Esophagus squamous epithelium (tissue), 5 donors: ENCODE data around the gene LHB. TPM values are rescaled to one million over a fixed set of nuclear protein-coding genes. Genes with fewer than 3 reads are reported as not detected.

ENCODE experiments used
- DNase-seq: peaks from one replicate; lab custom pipeline; 2025; lab: John Stamatoyannopoulos, UW
- H3K27ac ChIP-seq, 4 donors: fragments of 200-600 bp; sonication (generic); one replicate each; pipeline ENCODE4 v1.5.1; 2016 to 2019; ENCODE audit warnings: mild to moderate bottlenecking in 1 of 4
- H3K27me3 ChIP-seq, 4 donors: fragments of 200-600 bp; sonication (generic); 1 replicate in 3 of 4; 2 replicates in 1 of 4; pipeline versions ENCODE4 v1.5.1 to v1.6.0; 2017 to 2021; ENCODE audit warnings: antibody characterized with exemption in 1 of 4
- H3K36me3 ChIP-seq, 3 donors: fragments of 200-600 bp; sonication (generic); one replicate each; pipeline ENCODE4 v1.5.1; 2016 to 2019
- H3K4me1 ChIP-seq, 3 donors: fragments of 200-600 bp; sonication (generic); one replicate each; pipeline ENCODE4 v1.5.1; 2017 to 2019
- H3K4me3 ChIP-seq, 4 donors: fragments of 200-600 bp; sonication (generic); 1 replicate in 3 of 4; 2 replicates in 1 of 4; pipeline ENCODE4 v1.5.1; 2016 to 2019; ENCODE audit warnings: mild to moderate bottlenecking in 2 of 4, moderate library complexity in 1 of 4
- H3K9me3 ChIP-seq, 3 donors: fragments of 200-600 bp; sonication (generic); one replicate each; pipeline ENCODE4 v1.5.1; 2016 to 2019
- CTCF ChIP-seq, 6 experiments: fragments of 450-650 bp in 4 of 6; fragments of 200-600 bp in 2 of 6; sonication (generic) in 2 of 6; IDR thresholded peaks; one replicate each; pipeline ENCODE4 v1.5.1; 2016 to 2019; ENCODE audit warnings: antibody characterized with exemption in 6 of 6, mild to moderate bottlenecking in 4 of 6, moderate library complexity in 4 of 6
- POLR2A ChIP-seq, 4 donors: fragments of 450-650 bp; IDR thresholded peaks; one replicate each; pipeline ENCODE4 v1.6.1; 2017; ENCODE audit warnings: antibody characterized with exemption in 4 of 4, mild to moderate bottlenecking in 4 of 4, moderate library complexity in 3 of 4
- whole genome bisulfite sequencing, 2 donors: methylation state at CpG; one replicate each; pipeline ENCODE4 v1.1.5; 2018; 5-methylcytosine and 5-hydroxymethylcytosine counted together
- intact Hi-C: fragments of 100-400 bp; cut with DNase I; formaldehyde crosslinking; loops from one replicate; pipeline ENCODE4 v1.15.0; 2022
- total RNA-seq, 4 donors: library from RNA; depleted of rRNA; stranded (reverse); fragments of >200 nt; gene quantifications; one replicate each; pipeline ENCODE4 v1.1.0, GENCODE V29; 2016
- donor health status: DM: yes; HTN: yes; CAD: no.

LHB gene
- total RNA-seq, 4 donors from 2014 or later: not detected

- Histone ChIP-seq H3K9me3 (no peaks in the 10 kb centered on the region), H3K4me1 (peaks cover 31 to 51% (median 32%) of the 10 kb centered on the region in 3 donors), H3K27me3 (no peaks in the 10 kb centered on the region), H3K36me3 (peaks cover 6 to 30% (median 8%) of the 10 kb centered on the region in 3 donors), H3K4me3 (peak within 1 kb of the TSS; percentile 53 to 83 (median 78)), H3K27ac (peak within 1 kb of the TSS; percentile 90 to 97 (median 97))
- intact Hi-C loops: no loop called here
- peak; percentile 97 for DNase-seq
- TF ChIP-seq CTCF (IDR thresholded peaks at IDR 0.05) (peak; percentile 96 to 100 (median 99)), POLR2A (IDR thresholded peaks at IDR 0.05) (peak in 3 of 4 donors; percentile 38 to 95 (median 93))
- 0% methylated on average over 6 to 33 of the region's 56 CpGs for WGBS, 2 donors
Measured at GRCh38 chr19:48993175-48994034, 23.5 kb downstream of the LHB start, which contains the start of the genes GYS1 and RUVBL2. GYS1 (minus strand) TSS chr19:48993309; CDS start chr19:48993112, 197 bp downstream. RUVBL2 (plus strand) TSS chr19:48993887; CDS start chr19:48993912, 25 bp downstream.

- peak overlapping the region; percentile 90 to 97 (median 97) for H3K27ac ChIP-seq
- H3K4me3 ChIP-seq: peak overlapping the region; percentile 53 to 83 (median 78)
- no peaks in the 10 kb centered on the region for H3K9me3 ChIP-seq
- H3K36me3 ChIP-seq: peaks cover 12 to 38% (median 12%) of the 10 kb centered on the region in 3 donors
- no peaks in the 10 kb centered on the region for H3K27me3 ChIP-seq
- DNase-seq: no peak
- WGBS, 2 donors: 0 to 3% methylated on average over 5 to 15 of the region's 20 CpGs
- peaks cover 31 to 51% (median 32%) of the 10 kb centered on the region in 3 donors for H3K4me1 ChIP-seq
- no peak for TF ChIP-seq CTCF (IDR thresholded peaks at IDR 0.05)
- no peak for TF ChIP-seq POLR2A (IDR thresholded peaks at IDR 0.05)
- intact Hi-C loops: no loop called here
Measured at GRCh38 chr19:48992581-48993174, 24.2 kb downstream of the LHB start.

- Histone ChIP-seq H3K4me1 (peaks cover 31 to 51% (median 32%) of the 10 kb centered on the region in 3 donors), H3K27ac (peak overlapping the region; percentile 90 to 97 (median 97)), H3K4me3 (peak overlapping the region; percentile 53 to 83 (median 78)), H3K9me3 (no peaks in the 10 kb centered on the region), H3K36me3 (peaks cover 12 to 44% (median 12%) of the 10 kb centered on the region in 3 donors), H3K27me3 (no peaks in the 10 kb centered on the region)
- DNase-seq: no peak
- intact Hi-C loops: no loop called here
- 13 to 19% methylated on average over 4 to 7 of the region's 8 CpGs for WGBS, 2 donors
- TF ChIP-seq POLR2A (IDR thresholded peaks at IDR 0.05) (peak in 3 of 4 donors; percentile 44 to 70 (median 61)), CTCF (IDR thresholded peaks at IDR 0.05) (peak in 1 of 6 experiments; percentile 9)
Measured at GRCh38 chr19:48991873-48992580, 24.9 kb downstream of the LHB start.

GRCh38 chr19:48991011-48991609 is 25.8 kb downstream of the LHB start:
- Histone ChIP-seq H3K9me3 (no peaks in the 10 kb centered on the region), H3K27ac (peak overlapping the region; percentile 90 to 97 (median 97)), H3K27me3 (no peaks in the 10 kb centered on the region), H3K36me3 (peaks cover 12 to 53% (median 13%) of the 10 kb centered on the region in 3 donors), H3K4me1 (peaks cover 31 to 51% (median 32%) of the 10 kb centered on the region in 3 donors), H3K4me3 (peak overlapping the region in 2 of 4 donors; percentile 73 to 83)
- TF ChIP-seq POLR2A (IDR thresholded peaks at IDR 0.05) (no peak), CTCF (IDR thresholded peaks at IDR 0.05) (no peak)
- no peak for DNase-seq
- intact Hi-C loops: no loop called here
- WGBS, 2 donors: 79 to 88% methylated on average over 8 to 12 of the region's 22 CpGs
